ENCODE measurements around the gene PPME1.

Gene PPME1

GRCh38 chr11:74132833-74133232 lies 38.3 kb upstream of the PPME1 start:
- Histone ChIP-seq H4K20me1 (ENCODE audit: control insufficient read depth, insufficient read depth, low read depth, low read length) (no peaks in the 10 kb centered on the region), H3K27me3 (ENCODE audit: control insufficient read depth, low read length) (no peaks in the 10 kb centered on the region), H3K9me3 (ENCODE audit: control insufficient read depth, insufficient read depth, low read length) (no peaks in the 10 kb centered on the region), H3K4me1 (ENCODE audit: control insufficient read depth, low read length) (no peaks in the 10 kb centered on the region), H3K36me3 (ENCODE audit: control insufficient read depth, low read length) (peaks cover 52% of the 10 kb centered on the region), H3F3A (ENCODE audit: control insufficient read depth, insufficient read depth) (no peaks in the 10 kb centered on the region), H3K79me2 (ENCODE audit: control insufficient read depth, low read length) (no peaks in the 10 kb centered on the region), H3K4me2 (ENCODE audit: low read length) (no peak overlapping the region), H3K4me3 (ENCODE audit: low read length) (no peak overlapping the region), H3K27ac (ENCODE audit: low read depth, low read length) (no peak overlapping the region), H3K9me2 (replicated peaks; ENCODE audit: control insufficient read depth, low read length) (no peaks in the 10 kb centered on the region)
- TF ChIP-seq EZH2phosphoT487 (IDR thresholded peaks at IDR 0.05; ENCODE audit: borderline replicate concordance, low read length), result no peak
- TF ChIP-seq, protein P1, sequence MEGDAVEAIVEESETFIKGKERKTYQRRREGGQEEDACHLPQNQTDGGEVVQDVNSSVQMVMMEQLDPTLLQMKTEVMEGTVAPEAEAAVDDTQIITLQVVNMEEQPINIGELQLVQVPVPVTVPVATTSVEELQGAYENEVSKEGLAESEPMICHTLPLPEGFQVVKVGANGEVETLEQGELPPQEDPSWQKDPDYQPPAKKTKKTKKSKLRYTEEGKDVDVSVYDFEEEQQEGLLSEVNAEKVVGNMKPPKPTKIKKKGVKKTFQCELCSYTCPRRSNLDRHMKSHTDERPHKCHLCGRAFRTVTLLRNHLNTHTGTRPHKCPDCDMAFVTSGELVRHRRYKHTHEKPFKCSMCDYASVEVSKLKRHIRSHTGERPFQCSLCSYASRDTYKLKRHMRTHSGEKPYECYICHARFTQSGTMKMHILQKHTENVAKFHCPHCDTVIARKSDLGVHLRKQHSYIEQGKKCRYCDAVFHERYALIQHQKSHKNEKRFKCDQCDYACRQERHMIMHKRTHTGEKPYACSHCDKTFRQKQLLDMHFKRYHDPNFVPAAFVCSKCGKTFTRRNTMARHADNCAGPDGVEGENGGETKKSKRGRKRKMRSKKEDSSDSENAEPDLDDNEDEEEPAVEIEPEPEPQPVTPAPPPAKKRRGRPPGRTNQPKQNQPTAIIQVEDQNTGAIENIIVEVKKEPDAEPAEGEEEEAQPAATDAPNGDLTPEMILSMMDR (IDR thresholded peaks at IDR 0.05; ENCODE audit: low read depth, low read length, poor library complexity, severe bottlenecking), result no peak

GRCh38 chr11:74133436-74133835 lies 37.7 kb upstream of the PPME1 start:
- Histone ChIP-seq H4K20me1 (ENCODE audit: control insufficient read depth, insufficient read depth, low read depth, low read length) (no peaks in the 10 kb centered on the region), H3K36me3 (ENCODE audit: control insufficient read depth, low read length) (peaks cover 58% of the 10 kb centered on the region), H3K9me3 (ENCODE audit: control insufficient read depth, insufficient read depth, low read length) (no peaks in the 10 kb centered on the region), H3K79me2 (ENCODE audit: control insufficient read depth, low read length) (no peaks in the 10 kb centered on the region), H3K27ac (ENCODE audit: low read depth, low read length) (no peak overlapping the region), H3F3A (ENCODE audit: control insufficient read depth, insufficient read depth) (no peaks in the 10 kb centered on the region), H3K4me1 (ENCODE audit: control insufficient read depth, low read length) (no peaks in the 10 kb centered on the region), H3K4me2 (ENCODE audit: low read length) (no peak overlapping the region), H3K9me2 (replicated peaks; ENCODE audit: control insufficient read depth, low read length) (no peaks in the 10 kb centered on the region), H3K4me3 (ENCODE audit: low read length) (no peak overlapping the region), H3K27me3 (ENCODE audit: control insufficient read depth, low read length) (no peaks in the 10 kb centered on the region)
- TF ChIP-seq EZH2phosphoT487 (IDR thresholded peaks at IDR 0.05; ENCODE audit: borderline replicate concordance, low read length), result no peak
- TF ChIP-seq, protein P1 (IDR thresholded peaks at IDR 0.05; ENCODE audit: low read depth, low read length, poor library complexity, severe bottlenecking), result no peak

DNA sequence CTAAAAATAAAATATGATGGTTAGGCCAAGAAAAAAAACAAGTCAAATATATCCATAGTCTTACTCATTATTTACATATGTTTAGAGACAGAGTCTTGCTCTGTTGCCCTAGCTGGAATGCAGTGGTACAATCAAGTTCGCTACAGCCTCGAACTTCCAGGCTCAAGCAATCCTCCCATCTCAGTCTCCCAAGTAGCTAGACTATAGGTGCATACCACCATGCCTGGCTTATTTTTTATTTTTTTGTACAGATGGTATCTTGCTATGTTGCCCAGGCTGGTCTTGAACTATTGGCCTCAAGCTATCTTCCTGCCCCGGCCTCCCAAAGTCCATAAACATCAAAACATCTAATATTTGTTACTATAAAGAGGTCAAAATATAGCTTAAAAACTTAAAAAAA lies 36.4 kb upstream of the PPME1 start:
- Histone ChIP-seq H3K4me1 (ENCODE audit: control insufficient read depth, low read length) (no peaks in the 10 kb centered on the region), H3K79me2 (ENCODE audit: control insufficient read depth, low read length) (no peaks in the 10 kb centered on the region)
- no peak for TF ChIP-seq EZH2phosphoT487 (IDR thresholded peaks at IDR 0.05; ENCODE audit: borderline replicate concordance, low read length)
- TF ChIP-seq, protein P1 (IDR thresholded peaks at IDR 0.05; ENCODE audit: low read depth, low read length, poor library complexity, severe bottlenecking), result no peak

More for the DNA sequence above, 36.4 kb upstream of the PPME1 start:
- H3F3A ChIP-seq (ENCODE audit: control insufficient read depth, insufficient read depth), result no peaks in the 10 kb centered on the region
- H3K4me3 ChIP-seq (ENCODE audit: low read length), result no peak overlapping the region
- H3K27ac ChIP-seq (ENCODE audit: low read depth, low read length), result no peak overlapping the region
- H4K20me1 ChIP-seq (ENCODE audit: control insufficient read depth, insufficient read depth, low read depth, low read length), result no peaks in the 10 kb centered on the region
- peaks cover 70% of the 10 kb centered on the region for H3K36me3 ChIP-seq (ENCODE audit: control insufficient read depth, low read length)
- H3K4me2 ChIP-seq (ENCODE audit: low read length), result no peak overlapping the region
- no peaks in the 10 kb centered on the region for H3K9me3 ChIP-seq (ENCODE audit: control insufficient read depth, insufficient read depth, low read length)
- H3K9me2 ChIP-seq (replicated peaks; ENCODE audit: control insufficient read depth, low read length), result no peaks in the 10 kb centered on the region
- H3K27me3 ChIP-seq (ENCODE audit: control insufficient read depth, low read length), result no peaks in the 10 kb centered on the region
